NCI-H2227 treated with DMSO at 0.1 percent for 48 hours (cell line): ENCODE data around the gene PHACTR1.
"Not testable (repeated sequence)": the region's sequence is repeated elsewhere in the genome, so short reads cannot be mapped to it uniquely, and the experiment has no call there.

ENCODE experiments used
- DNase-seq: peaks from one replicate; lab custom pipeline; 2025; lab: John Stamatoyannopoulos, UW

Gene PHACTR1

DNA sequence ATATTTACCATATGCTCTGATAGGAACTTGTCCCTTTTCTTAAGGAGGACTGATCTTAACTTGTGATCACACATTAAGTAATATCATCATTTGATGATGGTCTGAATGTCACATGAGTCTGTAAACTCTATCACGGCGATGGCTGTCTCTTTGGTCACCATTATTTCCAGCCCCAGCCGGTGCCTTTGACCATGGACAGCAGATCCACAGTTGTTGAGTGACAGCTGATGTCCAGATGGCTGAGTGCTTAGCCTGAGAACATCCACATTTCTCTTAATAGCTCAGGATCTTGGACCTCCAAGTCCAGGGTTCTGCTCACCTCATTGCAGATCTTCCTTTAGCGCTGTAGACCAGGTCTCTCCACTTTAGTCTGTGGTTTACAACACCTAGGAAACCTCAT, 440.7 kb downstream of the PHACTR1 start:
- no peak for DNase-seq

- no peak for DNase-seq
Observed at GRCh38 chr6:13159300-13159699, 442.7 kb downstream of the PHACTR1 start.

DNA sequence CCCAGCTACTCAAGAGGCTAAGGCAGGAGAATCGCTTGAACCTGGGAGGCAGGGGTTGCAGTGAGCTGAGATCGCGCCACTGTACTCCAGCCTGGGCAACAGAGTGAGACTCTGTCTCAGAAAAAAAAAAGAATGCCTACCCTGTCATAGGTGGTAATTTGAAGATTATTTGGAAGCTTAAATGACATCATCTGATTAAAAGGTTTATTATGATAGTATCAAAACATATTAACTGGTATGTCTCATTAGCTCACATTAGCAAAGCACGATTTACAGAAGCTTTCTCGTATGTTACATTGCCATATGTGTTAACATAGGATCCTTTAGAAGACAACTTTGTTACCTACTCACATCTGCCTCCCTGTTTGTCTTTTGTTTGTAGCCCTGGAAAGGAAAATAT, 443.3 kb downstream of the PHACTR1 start:
- not testable (repeated sequence) for DNase-seq

DNA sequence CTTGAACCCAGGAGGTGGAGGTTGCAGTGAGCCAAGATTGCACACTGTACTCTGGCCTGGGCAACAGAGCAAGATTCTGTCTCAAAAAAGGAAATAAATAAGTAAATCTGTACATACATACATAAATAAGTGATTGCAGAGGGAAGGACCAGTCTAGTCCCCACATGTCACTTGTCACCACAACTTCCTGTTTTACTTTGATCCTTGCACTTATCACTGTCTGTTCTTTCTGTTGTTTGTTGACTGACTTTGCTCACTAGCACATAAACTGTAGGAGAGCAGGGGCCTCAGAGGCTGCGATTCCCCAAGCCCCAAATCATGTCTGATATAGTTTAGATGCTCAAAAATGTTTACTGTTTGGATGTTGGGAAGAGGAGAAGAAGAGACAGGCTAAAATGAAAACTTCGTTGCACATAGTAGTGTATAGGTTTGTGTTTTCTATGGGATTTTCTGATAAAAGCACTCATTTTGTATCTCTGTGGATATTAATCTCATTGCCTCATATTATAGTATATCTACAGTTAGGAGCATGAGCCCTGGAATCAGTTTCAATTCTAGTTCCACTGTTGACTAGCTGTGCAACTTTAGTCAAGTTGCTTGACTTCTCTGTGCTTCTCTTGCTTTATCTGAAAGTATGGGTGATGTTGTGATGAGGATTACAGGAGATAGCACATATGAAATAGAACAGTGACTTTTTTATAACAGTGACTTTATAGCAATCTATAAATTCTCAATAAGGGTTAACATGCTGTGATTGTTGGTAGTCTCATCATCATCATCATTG, 446.8 kb downstream of the PHACTR1 start:
- DNase-seq: no peak

GRCh38 chr6:13164291-13164690, 447.7 kb downstream of the PHACTR1 start:
- no peak for DNase-seq

DNA sequence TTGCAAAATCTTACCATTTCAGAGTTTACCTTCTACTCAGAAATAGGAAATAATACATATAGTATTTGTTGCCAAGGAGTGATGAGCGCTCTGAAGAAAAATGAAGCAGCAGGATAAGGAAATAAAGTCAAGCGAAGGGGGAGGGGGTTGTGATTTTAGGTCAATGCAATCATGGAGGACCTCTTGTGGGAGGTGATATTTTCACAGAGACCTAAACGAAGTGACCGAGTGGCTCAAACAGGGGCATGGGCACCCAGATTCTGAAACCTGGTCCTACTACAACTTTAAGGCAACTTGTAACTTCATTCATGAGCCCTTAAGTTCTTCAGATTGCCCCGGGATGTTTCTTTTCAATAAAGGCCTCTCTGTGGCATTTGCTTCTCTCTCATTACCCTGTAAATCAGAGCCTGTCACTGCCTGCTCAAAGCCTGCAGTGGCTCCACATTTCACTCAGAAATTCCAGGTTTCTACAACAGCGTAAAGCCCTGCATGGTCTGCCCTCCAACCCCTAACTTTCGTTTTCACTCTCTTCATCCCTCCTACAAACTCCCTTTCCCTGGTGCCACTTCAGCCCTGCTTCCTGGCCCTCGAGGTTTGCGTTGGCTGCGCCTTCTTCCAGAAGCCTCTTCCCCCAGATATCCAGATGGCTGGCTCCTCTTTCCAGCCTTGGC, 449.1 kb downstream of the PHACTR1 start:
- DNase-seq: no peak

- no peak for DNase-seq
Observed at GRCh38 chr6:13166269-13166668, 449.7 kb downstream of the PHACTR1 start.

GRCh38 chr6:13166916-13167315, 450.3 kb downstream of the PHACTR1 start:
- DNase-seq: no peak

DNA sequence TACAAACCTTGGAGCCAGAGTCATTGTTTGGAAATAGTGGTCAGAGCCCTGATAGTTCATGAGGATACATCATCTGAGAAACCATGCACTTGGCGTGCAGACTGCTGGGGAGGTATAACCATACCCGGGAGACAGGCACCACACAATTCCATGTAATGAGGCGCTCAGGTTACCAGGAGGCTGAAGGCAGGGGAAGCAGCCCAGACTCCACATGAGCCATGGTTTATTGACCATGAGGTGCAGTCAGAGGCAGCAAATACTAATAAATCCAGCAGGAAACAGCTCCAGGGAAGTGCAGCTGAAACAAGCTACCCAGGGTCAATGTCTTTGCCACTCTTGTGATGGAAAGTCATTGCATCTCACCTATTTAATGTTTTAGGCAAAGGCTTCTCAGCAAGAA, 455.7 kb downstream of the PHACTR1 start:
- DNase-seq: no peak

GRCh38 chr6:13175087-13175486, 458.5 kb downstream of the PHACTR1 start:
- DNase-seq: no peak

DNA sequence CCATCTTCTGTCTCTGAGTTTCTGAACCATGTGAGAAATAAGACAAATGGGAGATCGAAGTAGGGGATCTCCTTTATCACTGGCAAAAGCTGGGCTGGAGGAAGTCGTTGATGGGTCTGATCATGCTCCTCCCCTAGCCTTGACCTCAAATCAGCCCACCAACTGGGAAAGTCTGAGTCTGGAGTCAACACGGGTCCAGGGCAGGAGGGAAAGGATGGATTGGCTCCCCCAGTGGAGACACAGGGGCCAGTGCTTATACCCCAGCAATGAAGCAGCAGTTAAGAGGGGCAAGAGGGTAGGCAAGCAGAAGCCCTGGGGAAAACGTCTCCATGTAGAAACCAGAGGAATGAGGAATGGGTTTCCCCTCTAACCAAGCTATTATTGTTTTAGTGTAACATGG, 459.2 kb downstream of the PHACTR1 start:
- no peak for DNase-seq

DNA sequence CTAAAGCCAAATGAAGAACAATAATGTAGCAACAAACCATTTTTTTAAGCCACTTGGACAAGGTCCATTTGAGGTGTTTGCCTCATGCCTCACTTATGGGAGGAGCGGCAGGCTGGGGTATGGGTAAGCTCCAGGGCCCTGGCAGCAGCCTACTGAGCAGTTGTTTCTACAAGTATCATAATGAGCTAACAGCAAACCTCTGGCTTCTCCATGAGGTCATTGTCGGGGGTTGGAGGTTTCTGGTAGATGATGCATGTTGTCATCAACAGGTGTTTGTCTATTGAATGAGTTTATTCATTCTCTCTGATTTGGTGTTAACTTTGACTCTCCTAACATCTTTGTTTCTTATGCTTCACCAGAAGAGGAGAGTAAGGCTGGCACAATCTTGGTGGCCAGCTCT, 461.1 kb downstream of the PHACTR1 start:
- DNase-seq: no peak

GRCh38 chr6:13178107-13178506, 461.5 kb downstream of the PHACTR1 start:
- no peak for DNase-seq

GRCh38 chr6:13180538-13180937, 464.0 kb downstream of the PHACTR1 start:
- DNase-seq: no peak

DNA sequence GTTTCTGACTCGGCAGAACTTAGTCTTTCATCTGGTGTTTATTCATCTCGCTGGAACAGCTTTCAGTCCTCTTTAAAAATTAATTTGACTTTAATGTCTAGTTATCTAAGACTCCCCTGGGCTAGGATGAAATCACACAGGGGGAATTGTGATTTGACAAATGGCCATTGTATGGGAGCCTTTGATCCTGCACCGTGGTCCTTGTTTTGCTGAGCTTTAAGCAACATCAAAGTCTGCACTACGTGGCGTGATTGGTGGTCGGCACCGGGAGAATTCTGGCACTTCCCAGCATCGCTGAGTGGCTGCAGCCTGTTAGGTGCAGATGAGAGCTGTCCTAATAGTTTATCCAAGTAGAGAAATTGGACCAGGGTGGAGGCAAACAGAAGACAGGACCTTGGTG, 464.8 kb downstream of the PHACTR1 start:
- DNase-seq: peak; percentile 79

GRCh38 chr6:13183415-13184088, 467.0 kb downstream of the PHACTR1 start:
- no peak for DNase-seq

DNA sequence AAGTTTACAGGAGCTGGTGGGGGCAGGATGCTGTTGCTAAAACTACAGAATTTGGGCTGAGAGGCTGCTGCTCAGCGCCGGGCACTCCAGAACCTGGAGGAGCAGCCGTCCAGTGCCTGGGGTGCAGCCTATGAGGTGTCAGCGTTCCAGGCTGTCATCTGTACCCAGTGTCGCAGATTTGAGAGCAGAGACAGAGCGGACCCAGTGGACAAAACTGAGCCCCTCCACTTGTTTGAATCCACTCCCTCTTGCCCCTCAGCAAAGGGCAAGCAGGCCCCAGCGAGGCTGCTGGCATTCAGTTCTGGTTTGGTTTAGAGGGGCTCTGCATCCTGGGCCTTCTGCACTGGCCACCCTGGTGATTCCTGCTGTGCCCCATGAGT, 467.5 kb downstream of the PHACTR1 start:
- no peak for DNase-seq

DNA sequence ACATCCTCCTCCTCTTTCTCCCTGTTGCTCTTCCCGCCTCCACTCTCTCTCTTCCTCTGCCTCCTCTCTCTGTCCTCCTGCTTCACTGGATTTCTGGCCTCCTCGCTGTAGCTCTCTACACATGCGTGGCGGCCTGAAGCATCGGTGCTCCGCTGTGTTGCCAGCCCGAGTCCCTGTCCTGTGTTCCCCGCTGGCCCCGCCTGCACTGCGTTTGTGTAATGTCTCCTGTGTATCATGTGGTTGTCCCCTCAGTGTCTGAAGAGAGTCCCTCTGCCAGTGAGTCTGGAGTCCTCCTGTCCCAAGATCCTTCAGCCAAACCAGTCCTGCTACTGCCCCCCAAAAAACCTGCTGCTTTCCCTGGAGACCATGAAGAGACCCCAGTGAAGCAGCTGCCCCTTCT, 468.0 kb downstream of the PHACTR1 start:
- DNase-seq: no peak

- DNase-seq: no peak
Observed at GRCh38 chr6:13186861-13187260, 470.3 kb downstream of the PHACTR1 start.

- DNase-seq: no peak
Observed at GRCh38 chr6:13187692-13188091, 471.1 kb downstream of the PHACTR1 start.

- no peak for DNase-seq
Observed at GRCh38 chr6:13188306-13188705, 471.7 kb downstream of the PHACTR1 start.

DNA sequence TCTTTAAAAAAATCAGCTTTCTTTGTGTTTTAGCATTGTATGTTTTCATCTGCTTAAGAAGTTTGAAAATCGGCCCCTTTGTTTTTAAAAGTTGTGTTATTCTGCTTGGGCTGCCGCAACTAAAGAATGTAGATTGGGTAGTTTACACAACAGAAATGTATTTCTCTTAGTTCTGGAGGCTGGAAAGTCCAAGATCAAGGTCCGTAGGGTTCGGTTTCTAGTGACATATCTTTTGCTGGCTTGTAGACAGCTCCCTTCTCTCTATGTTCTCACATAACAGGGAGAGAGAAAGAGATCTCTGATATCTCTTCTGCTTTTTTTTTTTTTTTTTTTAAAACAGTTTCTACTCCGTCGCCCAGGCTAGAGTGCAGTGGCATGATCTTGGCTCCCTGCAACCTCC, 473.1 kb downstream of the PHACTR1 start:
- no peak for DNase-seq

DNA sequence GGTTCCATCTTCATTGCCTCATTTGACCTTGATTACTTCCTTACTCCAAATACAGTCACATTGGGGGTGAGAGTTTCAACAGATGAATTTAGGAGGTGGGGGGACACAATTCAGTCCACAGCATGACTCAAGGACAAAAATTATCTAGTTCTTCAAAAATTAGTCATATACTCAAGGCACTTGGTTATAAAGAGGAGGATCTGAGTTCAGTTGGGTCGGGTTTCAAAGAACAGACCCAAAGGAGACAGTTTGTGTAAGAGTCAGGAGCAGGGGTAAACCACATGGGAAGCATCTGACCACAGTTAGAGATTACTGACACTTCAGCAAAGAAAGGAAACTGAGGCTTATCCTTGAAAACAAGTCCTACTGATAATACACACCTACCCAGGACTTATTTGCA, 473.8 kb downstream of the PHACTR1 start:
- no peak for DNase-seq
